Breast epithelium (tissue), 4 donors: ENCODE data around the gene NEDD9. TPM values are rescaled to one million over a fixed set of nuclear protein-coding genes. Genes with fewer than 3 reads are reported as not detected.

ENCODE experiments used
- DNase-seq, 2 donors: peaks; one replicate each; pipeline ENCODE4 v3.0.0-alpha.2; 2019; ENCODE audit warnings: low spot score in 2 of 2
- H3K27ac ChIP-seq, 2 donors: fragments of 200-600 bp; sonication (generic) in 1 of 2; one replicate each; pipeline ENCODE4 v1.5.1; 2016 to 2019; ENCODE audit warnings: mild to moderate bottlenecking in 1 of 2
- H3K27me3 ChIP-seq, 2 donors: fragments of 200-600 bp; sonication (generic) in 1 of 2; one replicate each; pipeline versions ENCODE4 v1.5.1 to v1.6.0; 2017 to 2019; ENCODE audit warnings: control low read depth in 1 of 2, mild to moderate bottlenecking in 1 of 2
- H3K36me3 ChIP-seq: fragments of 200-600 bp; one replicate; pipeline ENCODE4 v1.5.1; 2019
- H3K4me1 ChIP-seq, 2 donors: fragments of 200-600 bp; sonication (generic); one replicate each; pipeline ENCODE4 v1.5.1; 2016 to 2019; ENCODE audit warnings: control low read depth in 1 of 2
- H3K4me3 ChIP-seq, 3 donors: fragments of 200-600 bp; sonication (generic); 1 replicate in 2 of 3; 2 replicates in 1 of 3; pipeline ENCODE4 v1.5.1; 2016 to 2019; ENCODE audit warnings: mild to moderate bottlenecking in 3 of 3, moderate library complexity in 2 of 3
- H3K9me3 ChIP-seq, 2 donors: fragments of 200-600 bp; sonication (generic) in 1 of 2; one replicate each; pipeline ENCODE4 v1.5.1; 2016 to 2019; ENCODE audit warnings: control low read depth in 1 of 2
- CTCF ChIP-seq, 3 donors: fragments of 450-650 bp; IDR thresholded peaks; one replicate each; pipeline ENCODE4 v1.5.1; 2016 to 2017; ENCODE audit warnings: antibody characterized with exemption in 3 of 3, mild to moderate bottlenecking in 3 of 3, moderate library complexity in 3 of 3
- POLR2A ChIP-seq: fragments of 450-650 bp; IDR thresholded peaks from one replicate; pipeline ENCODE4 v1.6.1; 2016; ENCODE audit warnings: antibody characterized with exemption, mild to moderate bottlenecking, moderate library complexity
- POLR2AphosphoS5 ChIP-seq, 3 donors: sonication (generic); formaldehyde crosslinking; IDR thresholded peaks; one replicate each; pipeline ENCODE4 v1.6.1; 2017; ENCODE audit warnings: antibody characterized with exemption in 3 of 3
- intact Hi-C: fragments of 100-400 bp; cut with DNase I; formaldehyde crosslinking; loops from one replicate; pipeline ENCODE4 v1.15.1; 2023; ENCODE audit warnings: low total_unique reads
- total RNA-seq, 3 donors: library from RNA; depleted of rRNA; stranded (reverse); fragments of >200 nt; gene quantifications; one replicate each; pipeline ENCODE4 v1.1.0, GENCODE V29; 2016

The NEDD9 gene
- total RNA-seq, 3 donors from 2014 or later, result 41.4 to 108 (median 79.2) TPM

GRCh38 chr6:11206576-11206975 lies 25.9 kb downstream of the NEDD9 start:
- H3K27me3 ChIP-seq, result no peaks in the 10 kb centered on the region
- peak overlapping the region; percentile 82 to 91 for H3K27ac ChIP-seq
- H3K4me3 ChIP-seq, result no peak overlapping the region
- no peaks in the 10 kb centered on the region for H3K36me3 ChIP-seq
- TF ChIP-seq CTCF (IDR thresholded peaks at IDR 0.05), result no peak
- intact Hi-C loops, result no loop called here
- DNase-seq, result no peak
- H3K9me3 ChIP-seq, result no peaks in the 10 kb centered on the region
- H3K4me1 ChIP-seq, result peaks cover 0 to 13% of the 10 kb centered on the region in 2 donors

GRCh38 chr6:11204794-11205366 lies 27.6 kb downstream of the NEDD9 start:
- Histone ChIP-seq H3K9me3 (no peaks in the 10 kb centered on the region), H3K4me3 (no peak overlapping the region), H3K27me3 (no peaks in the 10 kb centered on the region), H3K36me3 (no peaks in the 10 kb centered on the region), H3K27ac (no peak overlapping the region), H3K4me1 (peaks cover 0 to 11% of the 10 kb centered on the region in 2 donors)
- TF ChIP-seq POLR2A, result no peak
- DNase-seq, result no peak
- intact Hi-C loops, result no loop called here

- TF ChIP-seq CTCF (IDR thresholded peaks at IDR 0.05) (no peak), POLR2AphosphoS5 (IDR thresholded peaks at IDR 0.05) (no peak), POLR2A (no peak)
- Histone ChIP-seq H3K9me3 (no peaks in the 10 kb centered on the region), H3K27me3 (no peaks in the 10 kb centered on the region), H3K36me3 (no peaks in the 10 kb centered on the region), H3K4me1 (peaks cover 0 to 11% of the 10 kb centered on the region in 2 donors), H3K27ac (peak overlapping the region in 1 of 2 donors; percentile 12), H3K4me3 (no peak overlapping the region)
- intact Hi-C loops, result no loop called here
- DNase-seq, result no peak
Observed at GRCh38 chr6:11204005-11204399, 28.5 kb downstream of the NEDD9 start.

GRCh38 chr6:11203306-11204004 lies 29.0 kb downstream of the NEDD9 start:
- H3K4me1 ChIP-seq, result peaks cover 0 to 11% of the 10 kb centered on the region in 2 donors
- H3K27ac ChIP-seq, result peak overlapping the region; percentile 38 to 80
- no peaks in the 10 kb centered on the region for H3K9me3 ChIP-seq
- H3K4me3 ChIP-seq, result no peak overlapping the region
- H3K27me3 ChIP-seq, result no peaks in the 10 kb centered on the region
- TF ChIP-seq CTCF (IDR thresholded peaks at IDR 0.05) (no peak), POLR2A (no peak), POLR2AphosphoS5 (IDR thresholded peaks at IDR 0.05) (no peak)
- H3K36me3 ChIP-seq, result no peaks in the 10 kb centered on the region
- intact Hi-C loops, result no loop called here
- no peak for DNase-seq

- no peak for TF ChIP-seq POLR2A
- TF ChIP-seq POLR2AphosphoS5 (IDR thresholded peaks at IDR 0.05), result no peak
- TF ChIP-seq CTCF (IDR thresholded peaks at IDR 0.05), result no peak
- no peak overlapping the region for H3K4me3 ChIP-seq
- intact Hi-C loops, result no loop called here
- H3K4me1 ChIP-seq, result peaks cover 0 to 8% of the 10 kb centered on the region in 2 donors
- peak overlapping the region; percentile 38 to 80 for H3K27ac ChIP-seq
- no peak for DNase-seq
- H3K27me3 ChIP-seq, result no peaks in the 10 kb centered on the region
- no peaks in the 10 kb centered on the region for H3K9me3 ChIP-seq
- H3K36me3 ChIP-seq, result no peaks in the 10 kb centered on the region
Observed at GRCh38 chr6:11202513-11203305, 29.8 kb downstream of the NEDD9 start.
